Measurements from ENCODE around the gene DCDC2B.
A peak's percentile ranks its signal among the peaks of the same experiment; 100 is the strongest.

DCDC2B gene

DNA sequence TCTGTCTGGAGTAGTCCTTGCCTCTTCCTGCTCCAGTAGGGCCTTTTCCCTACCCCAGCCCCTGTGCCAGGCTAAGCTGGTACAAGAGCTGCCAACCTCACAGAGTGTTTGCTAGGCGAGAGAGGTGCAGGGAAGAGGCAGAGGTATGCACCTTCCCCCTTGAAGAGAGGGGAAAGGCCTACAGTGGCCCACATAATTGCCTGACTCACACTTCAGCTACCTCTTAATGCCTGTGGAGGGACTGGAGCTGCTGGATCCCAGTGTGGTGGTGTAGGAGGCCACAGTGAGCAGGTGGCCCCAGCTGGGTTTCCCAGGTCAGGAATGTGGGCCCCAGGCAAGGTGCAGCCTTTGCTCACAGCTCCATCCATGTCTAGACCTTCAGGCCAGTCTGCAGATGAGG, 11.8 kb upstream of the DCDC2B start:
- no peak for DNase-seq

DNA sequence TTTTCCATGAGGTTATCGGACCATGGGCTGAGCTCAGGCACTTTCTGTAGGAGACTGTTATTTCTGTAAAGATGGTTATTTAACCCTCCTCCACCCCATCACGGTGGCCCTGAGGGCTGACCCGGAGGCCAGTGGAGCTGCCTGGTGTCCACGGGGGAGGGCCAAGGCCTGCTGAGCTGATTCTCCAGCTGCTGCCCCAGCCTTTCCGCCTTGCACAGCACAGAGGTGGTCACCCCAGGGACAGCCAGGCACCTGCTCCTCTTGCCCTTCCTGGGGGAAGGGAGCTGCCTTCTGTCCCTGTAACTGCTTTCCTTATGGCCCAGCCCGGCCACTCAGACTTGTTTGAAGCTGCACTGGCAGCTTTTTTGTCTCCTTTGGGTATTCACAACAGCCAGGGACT, 11.1 kb upstream of the DCDC2B start:
- no peak for DNase-seq

DNA sequence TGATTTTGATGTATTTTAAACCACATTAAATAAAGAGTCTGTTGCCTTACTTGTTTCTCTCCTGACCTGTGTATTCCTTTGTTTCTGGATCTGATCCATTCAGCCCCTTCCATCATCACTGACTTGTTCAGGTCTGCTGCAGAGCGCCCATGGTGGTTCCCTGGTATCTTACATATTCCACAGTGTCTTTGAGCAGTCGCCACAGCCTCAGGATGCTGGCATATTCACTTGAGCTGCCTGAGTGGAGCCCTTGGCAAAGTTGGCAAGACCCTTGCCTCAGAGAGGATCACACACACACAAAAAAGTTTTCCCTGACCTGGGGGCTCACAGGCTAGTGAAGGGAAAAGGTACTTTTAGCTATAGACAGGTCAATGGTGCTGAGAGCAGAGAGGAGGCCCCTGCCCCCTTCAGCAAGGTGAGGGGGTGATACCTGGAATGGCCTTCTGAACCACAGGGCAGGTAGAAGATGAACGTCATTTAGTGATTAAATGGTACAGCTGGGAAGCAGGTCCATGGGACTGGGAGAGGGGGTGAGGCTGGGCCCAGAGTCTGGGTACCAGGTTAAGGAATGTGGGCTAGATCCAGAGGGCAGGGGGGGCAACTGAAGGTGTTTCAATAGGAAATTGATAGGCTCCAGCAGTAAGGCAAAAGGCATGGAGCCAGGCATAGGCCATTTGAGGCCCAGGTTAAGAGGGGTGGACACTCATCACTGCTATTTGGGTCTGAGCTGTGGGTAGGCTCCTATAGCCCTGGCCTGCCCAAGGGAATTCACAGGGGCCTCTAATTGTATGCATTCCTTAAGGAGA, 10.4 kb upstream of the DCDC2B start:
- DNase-seq: no peak

DNA sequence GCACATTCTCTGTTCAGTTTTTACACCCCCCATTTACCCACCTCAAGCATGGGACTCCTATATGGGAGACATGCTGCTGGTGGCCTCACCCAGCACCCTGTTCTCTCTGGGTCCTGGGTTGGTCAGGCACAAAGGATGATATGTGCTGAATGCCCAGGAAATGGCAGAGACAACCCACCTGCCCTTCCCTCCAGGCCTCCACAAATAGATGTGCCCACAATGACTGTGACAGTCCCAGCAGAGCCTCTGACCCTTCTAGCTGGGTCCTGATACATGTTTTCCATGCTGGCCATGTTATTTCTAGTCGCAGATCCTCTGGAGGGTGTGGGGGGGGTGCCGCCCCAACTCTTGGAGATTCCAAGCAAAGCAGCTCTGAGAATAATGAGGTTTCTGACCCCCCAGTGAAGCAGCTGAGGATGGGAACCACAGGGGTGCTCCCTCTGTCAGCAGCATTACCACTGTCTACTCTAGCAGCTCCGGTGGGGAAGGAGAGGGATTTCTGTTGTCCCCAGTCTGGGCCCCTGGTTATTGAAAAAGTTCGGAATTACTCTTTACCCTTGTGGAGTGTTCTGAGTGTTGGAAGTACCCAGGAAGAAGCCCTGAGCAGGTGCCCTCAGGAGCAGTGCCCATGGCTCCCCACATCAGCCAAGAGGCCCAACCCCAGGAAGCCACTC, 9.7 kb upstream of the DCDC2B start:
- no peak for DNase-seq

DNA sequence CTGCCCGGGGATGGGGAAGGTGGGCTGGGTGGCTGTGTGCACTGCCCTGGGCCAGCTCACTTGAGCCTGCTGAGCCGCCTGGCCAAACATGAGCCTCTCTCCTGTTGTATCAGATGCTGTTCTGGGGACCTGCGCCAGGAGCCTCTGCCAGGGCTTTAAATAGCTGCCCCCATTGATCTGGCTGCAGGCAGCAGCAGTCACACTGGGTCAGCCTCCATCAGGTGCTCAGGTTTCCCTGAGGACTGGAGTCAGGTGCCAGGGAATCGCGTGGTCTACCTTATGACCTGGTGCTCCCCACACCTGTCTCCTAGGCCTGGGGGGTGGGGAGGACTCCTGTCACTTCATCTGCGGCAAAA, 9.2 kb upstream of the DCDC2B start:
- DNase-seq: no peak

DNA sequence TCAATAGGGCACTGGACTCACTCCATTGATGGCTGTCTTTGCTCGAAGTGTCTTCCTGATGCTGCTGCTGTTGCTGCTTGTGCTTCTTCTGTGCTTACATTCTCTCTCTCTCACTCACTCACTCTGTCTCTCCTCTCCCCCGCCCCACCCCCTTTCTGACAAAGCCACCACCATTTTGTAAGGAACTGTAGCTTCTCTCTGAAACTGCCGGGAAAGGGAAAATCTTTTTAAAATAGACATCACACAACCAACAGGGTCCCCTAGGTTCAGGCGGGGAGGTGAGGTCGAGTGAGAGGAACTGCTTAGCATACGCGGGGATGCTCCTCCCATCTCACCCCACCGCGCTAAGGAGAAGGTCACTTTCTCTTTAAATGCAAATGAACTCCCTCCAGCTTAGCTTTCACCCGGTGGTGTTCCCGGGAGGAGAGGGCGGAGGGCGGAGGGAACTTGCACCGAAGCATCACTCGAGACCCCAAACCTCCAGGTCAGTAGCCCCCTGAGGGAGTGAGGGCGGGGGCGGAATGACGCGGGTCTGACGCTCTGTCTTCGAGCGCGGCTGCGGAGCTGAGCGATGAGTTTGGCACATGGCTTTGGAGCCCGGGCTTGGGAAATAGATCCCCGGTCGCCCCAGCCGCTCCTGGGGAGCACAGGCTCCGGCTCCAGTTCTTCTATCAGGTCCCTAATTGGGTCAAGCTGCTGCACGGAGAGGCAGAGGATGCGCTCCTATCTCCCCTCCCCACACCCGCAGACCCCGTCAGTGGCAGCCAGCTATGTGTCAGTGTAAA, 8.5 kb upstream of the DCDC2B start, which contains the start of gene CCDC28B:
Gene CCDC28B, plus strand, starts transcription at position 370 of the 785 bp plus-strand sequence. CDS start 1,341 bp downstream, outside the sequence.
- DNase-seq: peak; percentile 50 to 54

DNA sequence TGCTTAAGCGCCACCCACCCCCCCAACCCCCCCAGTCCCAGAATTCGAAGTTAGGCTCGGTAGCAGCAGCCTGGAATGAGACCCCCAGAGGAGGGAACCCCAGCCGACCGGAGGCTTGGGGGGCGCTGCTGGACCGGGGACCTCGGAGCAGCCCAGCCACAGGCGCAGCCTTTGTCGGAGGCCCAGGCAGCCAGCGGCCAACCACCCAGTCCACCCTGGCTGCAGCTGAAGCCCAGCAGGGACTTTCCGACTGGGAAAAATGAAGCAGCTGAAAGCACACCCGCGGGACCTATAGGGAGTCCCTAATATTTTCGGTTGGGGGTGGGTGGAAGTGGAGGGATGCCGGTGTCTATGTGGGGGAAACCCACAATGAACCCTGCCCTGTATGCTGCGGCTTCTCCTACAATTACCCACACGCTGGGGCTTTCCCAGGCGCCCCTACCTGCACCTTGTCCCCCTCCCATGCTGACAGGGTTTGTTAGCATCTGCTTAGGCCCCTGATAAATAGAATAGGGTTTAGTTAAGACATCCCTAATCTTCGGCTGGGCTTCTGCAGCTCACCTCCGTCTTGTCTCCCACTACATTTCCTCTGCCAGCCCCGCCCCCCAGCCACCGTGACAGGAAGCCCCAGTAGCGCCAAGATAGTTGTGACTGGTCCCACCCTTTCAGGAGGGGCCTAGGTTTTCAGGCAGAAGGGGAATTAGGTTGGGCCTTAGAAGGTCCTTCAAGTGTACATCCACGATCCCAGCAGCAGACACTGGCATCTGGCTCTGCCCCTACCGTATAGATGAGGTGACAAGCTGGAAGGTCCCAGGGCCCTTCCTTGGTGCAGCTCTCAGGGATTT, 7.7 kb upstream of the DCDC2B start:
- peak; percentile 80 to 85 for DNase-seq

DNA sequence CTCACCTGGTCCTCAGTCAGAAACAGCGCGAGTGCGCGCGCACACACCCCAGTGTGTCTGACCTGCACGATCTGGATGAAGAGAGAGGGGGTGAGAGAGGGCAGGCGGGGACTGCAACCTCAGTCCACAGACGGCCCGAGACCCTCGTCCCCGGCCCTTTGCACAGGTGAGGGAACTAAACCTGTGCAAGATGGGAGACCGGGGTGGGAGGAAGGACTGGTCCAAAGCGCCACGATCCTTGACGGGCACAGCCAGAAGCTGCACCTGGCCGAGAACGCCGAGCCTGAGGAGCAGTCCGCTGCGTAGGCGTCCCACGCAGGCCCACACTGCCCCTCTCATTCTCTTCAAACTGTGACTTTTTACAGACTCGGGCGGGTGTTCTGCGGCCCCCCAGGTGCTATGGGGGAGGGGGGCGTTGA, 3.9 kb upstream of the DCDC2B start:
- DNase-seq: no peak

DNA sequence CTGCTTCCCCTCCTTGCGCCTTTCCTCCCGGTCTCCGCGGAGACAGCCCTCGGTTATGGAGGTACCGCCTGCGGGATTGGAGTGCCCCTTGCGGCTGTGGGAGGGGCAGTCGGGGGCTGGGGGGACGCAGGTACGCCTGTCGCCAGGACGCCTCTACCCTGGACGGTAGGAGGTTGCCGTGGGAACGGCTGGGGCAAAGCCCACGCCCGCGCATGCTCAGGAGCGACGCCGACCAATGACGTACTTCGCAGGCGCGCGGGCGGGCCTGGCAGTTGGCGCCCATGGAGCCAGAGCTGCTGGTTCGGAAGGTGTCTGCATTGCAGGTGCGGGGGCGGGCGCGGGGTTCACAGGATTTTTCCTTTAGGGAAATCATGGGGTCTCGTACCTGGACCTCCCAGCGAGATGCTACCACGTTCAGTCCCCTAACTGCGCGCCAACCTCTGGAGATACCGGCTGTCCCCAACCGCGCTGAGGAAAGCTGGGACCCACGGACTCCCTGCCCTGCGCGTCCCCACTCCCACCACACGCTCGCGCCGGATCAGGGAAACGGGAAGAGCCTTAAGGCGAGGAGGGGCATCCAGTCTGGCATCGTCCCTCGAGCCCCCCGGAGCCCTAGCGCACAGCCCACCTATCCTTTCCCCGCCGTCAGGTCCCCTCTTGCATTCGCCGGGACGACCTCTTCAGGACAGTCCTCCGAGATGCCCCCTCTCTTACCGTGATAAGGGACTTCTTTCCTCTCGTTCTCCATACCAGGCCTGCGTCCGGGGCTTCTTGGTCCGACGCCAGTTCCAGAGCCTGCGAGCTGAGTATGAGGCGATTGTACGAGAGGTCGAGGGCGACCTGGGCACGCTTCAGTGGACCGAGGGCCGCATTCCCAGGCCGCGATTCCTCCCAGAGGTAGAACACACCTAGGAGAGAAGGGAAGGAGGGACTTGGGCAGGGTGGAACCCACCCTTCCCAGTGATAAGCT, 3.2 kb upstream of the DCDC2B start, which contains the start of gene IQCC:
Gene IQCC, plus strand, starts transcription at position 271 of the 970 bp plus-strand sequence. Its CDS starts 11 bp downstream, at position 282.
- peak; percentile 85 to 90 for DNase-seq

DNA sequence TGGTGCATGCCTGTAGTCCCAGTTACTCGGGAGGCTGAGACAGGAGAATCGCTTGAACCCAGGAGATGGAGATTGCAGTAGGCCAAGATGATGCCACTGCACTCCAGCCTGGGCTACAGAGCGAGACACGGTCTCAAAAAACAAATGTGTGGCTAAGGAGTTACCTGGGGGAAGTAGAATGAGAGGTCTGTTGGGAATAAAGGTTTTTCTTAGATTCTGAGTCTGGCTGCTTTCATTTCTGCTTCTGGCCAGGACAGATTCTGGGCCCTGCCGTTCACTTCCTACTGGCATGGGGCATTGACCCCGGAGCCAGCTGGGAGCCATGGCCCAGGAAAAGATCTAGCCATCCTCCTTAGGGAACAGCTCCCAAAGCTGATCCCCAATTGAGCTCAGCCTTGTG, 420 bp upstream of the DCDC2B start:
- no peak for DNase-seq

DNA sequence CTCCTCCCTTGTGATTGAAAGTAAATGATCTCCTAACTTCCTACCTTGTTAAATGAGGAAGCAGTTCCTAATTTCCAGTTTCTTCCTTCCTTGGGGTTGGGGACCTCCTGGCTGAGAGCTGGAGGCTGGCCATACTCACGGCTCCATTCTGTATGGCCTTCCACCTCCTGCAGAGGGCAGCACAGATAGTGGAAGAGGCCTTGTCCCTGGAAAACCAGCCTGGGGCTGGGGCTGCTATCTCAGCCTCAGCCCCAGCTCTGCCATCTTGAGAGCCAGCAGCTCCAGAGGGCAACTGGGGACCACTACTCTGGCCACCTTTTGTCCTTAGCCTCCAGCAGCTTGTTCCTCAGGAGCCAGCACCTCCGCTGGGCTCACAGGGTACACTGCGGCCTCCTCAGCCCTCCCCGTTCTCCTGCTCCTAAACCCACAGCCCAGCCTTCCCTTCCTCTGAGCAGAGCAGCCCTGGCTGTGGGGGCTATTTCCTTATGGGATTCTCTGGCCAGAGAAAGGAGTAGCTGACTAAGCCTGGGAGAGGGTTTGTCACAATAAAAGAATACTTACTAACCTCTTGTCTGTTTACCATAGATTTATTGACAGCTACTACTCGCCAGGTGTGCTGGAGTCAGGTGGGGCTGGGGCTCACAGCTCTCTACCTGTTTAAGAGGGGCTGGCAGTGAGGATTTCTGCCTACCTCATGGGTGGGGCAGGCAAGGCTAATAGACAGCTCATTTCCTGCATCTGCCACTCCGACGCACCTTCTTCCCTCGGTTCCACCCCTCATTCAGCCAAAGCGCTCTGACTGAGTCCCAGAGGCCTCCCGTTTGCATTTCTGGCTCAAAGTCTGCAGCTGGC, 7.0 kb downstream of the DCDC2B start:
- peak; percentile 64 to 68 for DNase-seq

DNA sequence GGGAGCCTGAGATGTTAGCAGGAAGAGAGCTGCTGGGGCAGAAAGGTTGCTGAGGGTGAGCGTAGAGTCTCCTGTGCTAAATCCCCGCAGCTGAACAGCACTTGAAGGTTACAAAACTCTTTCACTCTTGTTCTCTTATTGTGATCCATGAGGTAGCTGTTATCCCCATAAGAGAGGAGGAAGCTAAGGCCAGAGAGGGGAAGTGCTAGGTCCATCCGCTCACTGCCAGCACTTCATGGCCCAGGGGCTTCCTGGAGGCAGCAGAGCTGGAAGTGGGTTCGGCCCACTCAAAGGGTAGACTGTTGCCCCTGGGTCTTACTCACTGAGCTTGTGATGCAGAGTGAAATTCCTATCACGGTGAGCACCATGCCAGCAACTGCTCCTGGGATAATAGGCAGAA, 7.7 kb downstream of the DCDC2B start:
- DNase-seq: no peak

DNA sequence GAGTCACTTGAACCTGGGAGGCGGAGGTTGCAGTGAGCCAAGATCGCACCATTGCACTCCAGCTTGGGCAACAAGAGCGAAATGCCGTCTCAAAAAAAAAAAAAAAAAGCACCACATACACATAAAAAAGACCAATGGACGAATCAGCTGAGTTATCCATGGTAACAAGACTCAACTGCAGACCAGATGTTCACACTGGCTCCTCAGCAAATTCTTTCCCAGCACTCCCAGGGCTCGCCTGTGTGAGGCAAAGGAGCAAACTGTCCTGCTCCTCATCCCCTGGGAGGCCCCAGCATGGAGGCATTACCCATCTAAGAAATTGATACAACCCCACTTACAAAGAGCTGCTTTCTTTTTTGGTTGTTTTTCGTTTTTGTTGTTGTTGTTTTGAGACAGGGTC, 10.1 kb downstream of the DCDC2B start:
- DNase-seq: no peak

DNA sequence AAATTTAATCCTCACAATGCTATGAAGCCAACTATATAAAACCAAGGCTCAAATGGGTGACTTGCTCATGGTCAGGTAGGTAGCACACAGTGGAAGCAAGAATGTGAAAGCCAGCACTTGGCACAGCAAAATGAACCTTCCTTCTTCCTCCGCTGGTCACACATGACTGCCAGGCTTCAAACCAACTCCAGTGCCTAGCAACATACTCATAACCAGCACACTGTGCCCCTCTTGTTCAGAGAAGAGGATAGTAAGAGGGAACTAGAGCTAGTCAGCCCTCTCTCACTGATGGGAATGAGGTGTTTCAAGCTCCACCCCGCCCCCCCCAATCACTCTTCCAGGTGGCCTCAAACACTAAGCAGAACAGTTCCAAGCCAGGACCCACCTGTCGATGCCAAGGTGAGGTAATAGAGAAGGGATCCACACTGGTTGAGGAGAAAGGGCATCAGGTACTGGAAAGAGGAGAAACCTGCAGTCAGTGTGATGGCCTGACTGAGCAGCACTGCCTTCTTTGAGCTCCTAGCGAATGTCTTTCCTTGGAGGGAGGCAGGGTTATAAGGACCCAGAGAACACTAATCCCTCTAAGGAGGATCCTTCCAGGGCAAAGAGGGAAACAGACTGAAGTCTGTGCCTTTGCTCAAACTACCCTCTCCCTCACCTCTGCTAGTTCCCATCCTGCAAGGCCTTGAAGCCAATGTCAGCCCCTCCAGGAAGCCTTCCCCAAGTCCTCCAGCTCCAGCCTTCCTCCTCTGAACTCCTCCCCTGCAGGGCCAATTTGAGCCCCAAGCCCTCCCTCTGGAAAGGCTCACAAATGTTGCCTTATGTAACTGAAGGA, 12.1 kb downstream of the DCDC2B start:
- no peak for DNase-seq

DNA sequence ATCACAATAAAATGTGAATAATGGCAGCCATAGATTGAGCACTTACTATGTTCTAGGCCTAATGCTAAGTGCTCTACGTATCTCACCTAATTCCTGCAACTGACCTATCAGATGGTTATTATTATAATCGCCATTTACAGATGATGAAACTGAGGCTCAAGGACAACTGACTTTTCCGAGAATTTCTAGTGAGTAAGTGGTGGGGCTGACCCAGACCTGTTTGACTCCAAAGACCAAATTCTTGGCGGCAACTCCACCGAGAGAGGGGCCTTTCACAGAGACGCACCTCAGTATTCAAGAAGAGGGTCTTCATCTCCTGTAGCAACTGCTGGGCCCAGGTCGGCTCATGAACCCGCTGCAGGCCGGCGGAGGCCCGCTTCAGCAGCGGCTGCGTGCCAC, 12.7 kb downstream of the DCDC2B start:
- DNase-seq: no peak

DNA sequence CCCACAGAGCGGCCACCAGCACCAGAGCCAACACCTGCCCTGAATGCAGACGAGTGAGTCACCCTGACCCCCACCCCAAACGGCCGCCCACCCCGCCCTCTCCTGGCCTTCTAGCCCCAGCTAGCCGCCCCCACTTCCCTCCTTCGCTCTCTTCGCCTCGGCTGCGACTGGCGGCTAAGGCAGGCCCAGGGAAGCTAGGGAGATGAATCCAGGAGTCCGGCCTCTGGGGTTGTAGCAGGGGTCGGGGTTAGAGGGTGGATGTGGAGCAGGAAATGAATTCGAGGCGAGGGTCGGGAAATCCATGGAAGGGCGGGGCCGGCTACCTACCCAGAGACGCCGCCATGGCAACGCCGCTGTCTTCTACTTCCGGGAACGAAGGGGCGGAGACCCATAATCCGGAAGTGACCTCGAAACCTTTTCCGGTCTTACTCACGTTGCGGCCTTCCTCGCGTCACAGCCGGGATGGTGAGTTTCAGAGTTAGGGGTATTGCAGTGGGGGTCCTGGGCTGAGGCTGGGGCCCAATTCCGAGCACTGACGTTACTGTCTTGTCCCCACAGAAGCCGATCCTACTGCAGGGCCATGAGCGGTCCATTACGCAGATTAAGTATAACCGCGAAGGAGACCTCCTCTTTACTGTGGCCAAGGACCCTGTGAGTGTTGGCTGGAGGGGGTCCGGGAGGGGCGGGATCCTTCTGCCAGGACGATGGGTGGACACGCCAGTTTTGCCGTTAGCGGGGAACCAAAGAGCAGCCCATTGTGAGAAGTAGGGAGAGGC, 13.3 kb downstream of the DCDC2B start, which contains the start of the genes EIF3I and TMEM234:
Gene EIF3I, plus strand, starts transcription at position 428 of the 776 bp plus-strand sequence. Its CDS starts 35 bp downstream, at position 463.
Gene TMEM234, minus strand, starts transcription at position 374 of the 776 bp plus-strand sequence. Its CDS starts 31 bp downstream, at position 343.
- DNase-seq: peak; percentile 91 to 93

DNA sequence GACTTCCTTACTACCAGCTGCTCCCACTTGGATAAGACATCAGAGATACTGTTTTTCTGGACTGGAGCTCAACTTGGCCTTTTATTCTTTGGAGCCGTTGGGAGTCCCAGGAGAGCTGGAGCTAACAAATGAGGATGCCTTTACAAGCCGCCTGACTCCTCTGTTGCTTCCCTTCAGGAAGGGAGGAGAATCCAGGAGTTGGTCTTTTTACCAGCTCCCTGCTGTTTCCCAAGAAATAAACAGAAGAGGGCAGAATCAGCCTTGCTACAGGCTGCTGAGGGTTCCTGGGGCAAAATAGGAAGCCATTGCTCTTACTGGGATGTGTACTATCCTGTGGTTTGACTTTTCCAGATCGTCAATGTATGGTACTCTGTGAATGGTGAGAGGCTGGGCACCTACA, 14.8 kb downstream of the DCDC2B start:
- no peak for DNase-seq

DNA sequence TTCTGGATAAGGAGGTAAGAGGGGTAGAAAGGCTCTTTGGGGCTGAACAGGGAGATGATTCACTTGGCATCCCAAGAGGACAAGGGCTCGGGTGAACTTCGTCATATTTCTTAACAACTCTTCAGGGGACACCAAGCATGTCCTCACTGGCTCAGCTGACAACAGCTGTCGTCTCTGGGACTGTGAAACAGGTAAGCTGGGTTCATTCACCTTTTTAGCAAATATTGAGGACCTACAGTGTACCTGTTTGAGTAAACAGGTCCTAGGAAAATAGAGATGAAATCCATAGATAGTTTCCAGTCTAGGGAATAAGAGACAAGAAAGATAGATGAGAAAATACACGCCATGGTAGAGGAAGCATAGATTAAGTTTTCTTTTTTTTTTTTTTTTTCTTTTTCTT, 15.4 kb downstream of the DCDC2B start:
- no peak for DNase-seq
